ENCODE results near the gene ZC3H7B.
"Not testable (repeated sequence)": the region's sequence is repeated elsewhere in the genome, so short reads cannot be mapped to it uniquely, and the experiment has no call there.

ZC3H7B gene

DNA sequence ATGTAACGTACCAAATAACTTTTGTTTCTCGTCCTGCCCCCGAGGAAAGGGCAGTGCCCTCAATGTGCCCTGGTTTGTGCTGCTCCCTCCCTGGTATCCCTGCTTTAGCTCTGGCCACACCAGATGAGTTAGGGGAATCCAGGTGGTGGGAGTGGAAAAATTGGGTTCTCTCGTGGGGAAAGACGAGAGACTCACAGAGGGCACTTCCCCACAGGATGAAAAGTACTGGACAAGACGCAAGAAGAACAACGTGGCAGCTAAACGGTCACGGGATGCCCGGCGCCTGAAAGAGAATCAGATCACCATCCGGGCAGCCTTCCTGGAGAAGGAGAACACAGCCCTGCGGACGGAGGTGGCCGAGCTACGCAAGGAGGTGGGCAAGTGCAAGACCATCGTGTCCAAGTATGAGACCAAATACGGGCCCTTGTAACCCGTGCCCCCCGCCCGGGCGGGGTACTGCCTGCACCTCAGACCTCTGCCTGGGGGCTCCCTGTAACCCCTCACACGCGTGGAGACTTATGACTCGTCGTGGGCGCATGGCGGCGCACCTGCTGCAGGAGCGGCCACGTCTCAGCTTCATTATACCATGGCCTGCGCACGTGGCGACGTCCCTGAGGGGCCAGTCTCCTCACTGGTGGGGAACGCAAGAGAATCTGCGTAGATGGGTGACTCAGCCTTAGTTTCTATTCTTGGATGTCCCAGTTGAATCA lies 94.4 kb downstream of the ZC3H7B start:
- no peak overlapping the region for H3K4me3 ChIP-seq (ENCODE audit: low read depth, low read length)
- TF ChIP-seq CTCF (IDR thresholded peaks at IDR 0.05; ENCODE audit: borderline replicate concordance, insufficient read depth, low read depth, low read length), result no peak

DNA sequence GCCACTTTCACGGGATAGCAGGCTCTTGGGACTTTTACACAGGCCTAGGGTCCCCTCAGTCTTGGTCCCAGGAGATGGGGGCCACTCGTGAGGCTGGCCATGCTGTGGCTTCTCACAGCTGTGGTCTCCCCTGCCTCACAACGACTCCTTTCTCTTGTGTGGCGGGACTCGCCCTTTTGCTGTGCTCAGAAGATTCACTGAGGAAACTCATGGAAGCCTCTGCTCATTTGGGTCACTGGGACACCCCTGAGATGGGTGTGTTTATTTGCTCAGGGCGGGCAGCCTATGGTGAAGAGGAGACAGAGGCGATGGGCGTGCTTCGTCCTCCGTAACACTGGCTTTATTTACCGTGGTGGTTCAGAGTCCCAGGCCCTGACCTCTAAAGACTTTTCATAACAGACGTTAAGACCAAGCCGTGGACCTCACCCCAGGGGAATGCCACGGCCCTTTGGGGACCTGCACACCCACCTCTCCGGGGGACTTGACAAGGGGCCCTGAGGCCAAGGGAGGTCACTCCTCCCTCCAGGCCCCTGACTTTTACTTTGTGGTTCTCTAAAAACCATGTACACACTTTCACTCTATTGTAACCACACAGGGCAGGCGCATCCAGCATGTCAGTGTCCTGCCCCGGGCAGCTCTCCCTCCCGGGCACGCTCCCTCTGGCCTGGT lies 96.0 kb downstream of the ZC3H7B start:
- TF ChIP-seq CTCF (IDR thresholded peaks at IDR 0.05; ENCODE audit: borderline replicate concordance, insufficient read depth, low read depth, low read length), result no peak
- H3K4me3 ChIP-seq (ENCODE audit: low read depth, low read length), result no peak overlapping the region

- no peak for TF ChIP-seq CTCF (IDR thresholded peaks at IDR 0.05; ENCODE audit: borderline replicate concordance, insufficient read depth, low read depth, low read length)
- H3K4me3 ChIP-seq (ENCODE audit: low read depth, low read length), result no peak overlapping the region
Measured at GRCh38 chr22:41398921-41399320, 97.6 kb downstream of the ZC3H7B start.

GRCh38 chr22:41401781-41402648 lies 100.7 kb downstream of the ZC3H7B start:
- no peak for TF ChIP-seq CTCF (IDR thresholded peaks at IDR 0.05; ENCODE audit: borderline replicate concordance, insufficient read depth, low read depth, low read length)
- no peak overlapping the region for H3K4me3 ChIP-seq (ENCODE audit: low read depth, low read length)

GRCh38 chr22:41402851-41403250 lies 101.5 kb downstream of the ZC3H7B start:
- not testable (repeated sequence) for H3K4me3 ChIP-seq (ENCODE audit: low read depth, low read length)

DNA sequence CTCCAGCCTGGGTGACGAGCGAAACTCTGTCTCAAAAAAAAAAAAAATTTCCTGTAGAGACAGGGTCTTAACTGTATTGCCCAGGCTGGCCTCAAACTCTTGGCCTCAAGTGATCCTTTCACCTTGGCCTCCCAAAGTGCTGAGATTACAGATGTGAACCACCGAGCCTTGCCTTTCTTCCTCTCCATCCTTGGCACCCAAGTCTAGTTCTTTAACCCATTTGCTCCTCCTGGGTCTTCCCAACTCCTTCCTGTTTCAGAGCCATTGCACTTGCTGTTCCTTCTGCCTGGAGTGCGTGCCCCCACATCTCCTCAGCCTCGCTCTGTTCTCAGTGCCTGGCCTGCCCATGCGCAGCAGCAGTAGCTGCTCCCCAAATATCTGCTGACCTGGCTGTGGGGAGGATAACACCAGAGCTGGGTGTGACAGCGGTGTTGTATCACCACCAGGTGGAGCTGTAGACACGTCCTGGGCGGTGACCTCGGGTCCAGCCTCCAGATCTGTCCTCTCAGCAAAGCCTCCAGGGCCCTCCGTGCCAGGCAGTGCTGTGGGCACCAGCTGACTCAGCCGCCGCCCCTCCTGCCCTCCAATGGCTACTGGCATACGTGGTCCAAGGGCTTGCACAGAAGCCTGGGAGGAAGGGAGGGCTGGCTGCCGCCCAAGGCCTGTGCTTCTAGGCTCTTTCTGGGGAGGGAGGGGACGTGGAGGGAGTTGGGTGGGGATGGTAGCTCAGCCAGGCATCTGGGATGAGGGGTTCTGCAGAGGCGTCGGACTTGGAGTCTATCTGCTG lies 102.4 kb downstream of the ZC3H7B start:
- H3K4me3 ChIP-seq (ENCODE audit: low read depth, low read length), result no peak overlapping the region
- TF ChIP-seq CTCF (IDR thresholded peaks at IDR 0.05; ENCODE audit: borderline replicate concordance, insufficient read depth, low read depth, low read length), result peak; percentile 97

- TF ChIP-seq CTCF (IDR thresholded peaks at IDR 0.05; ENCODE audit: borderline replicate concordance, insufficient read depth, low read depth, low read length), result no peak
- no peak overlapping the region for H3K4me3 ChIP-seq (ENCODE audit: low read depth, low read length)
Measured at GRCh38 chr22:41405588-41405987, 104.3 kb downstream of the ZC3H7B start.
